ENCODE data around the gene ECHDC3. TPM values are rescaled to one million over a fixed set of nuclear protein-coding genes. Genes with fewer than 3 reads are reported as not detected.

The ECHDC3 gene
- total RNA-seq, 1 donor from 2014 or later: 4.0 TPM

DNA sequence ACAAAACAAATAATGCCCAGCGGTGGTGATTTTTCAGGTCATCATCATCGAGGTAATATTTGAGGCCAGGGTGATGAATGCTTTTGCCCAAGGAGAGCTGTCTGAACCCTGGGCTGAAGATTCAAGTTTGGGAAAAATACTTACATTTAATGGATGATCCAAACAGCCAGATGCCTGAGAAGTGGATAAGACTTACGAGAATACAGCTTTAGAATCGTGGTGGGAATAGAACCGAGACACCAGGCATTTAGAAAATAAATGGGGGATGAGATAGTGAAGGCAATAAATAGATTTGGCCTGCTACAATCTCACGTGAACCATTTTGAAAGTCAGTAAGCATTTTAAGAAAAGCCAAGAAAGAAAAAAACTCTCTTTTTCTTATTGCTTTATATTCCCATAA, 68.8 kb downstream of the ECHDC3 start:
- no peak overlapping the region for H3K4me3 Mint-ChIP-seq

DNA sequence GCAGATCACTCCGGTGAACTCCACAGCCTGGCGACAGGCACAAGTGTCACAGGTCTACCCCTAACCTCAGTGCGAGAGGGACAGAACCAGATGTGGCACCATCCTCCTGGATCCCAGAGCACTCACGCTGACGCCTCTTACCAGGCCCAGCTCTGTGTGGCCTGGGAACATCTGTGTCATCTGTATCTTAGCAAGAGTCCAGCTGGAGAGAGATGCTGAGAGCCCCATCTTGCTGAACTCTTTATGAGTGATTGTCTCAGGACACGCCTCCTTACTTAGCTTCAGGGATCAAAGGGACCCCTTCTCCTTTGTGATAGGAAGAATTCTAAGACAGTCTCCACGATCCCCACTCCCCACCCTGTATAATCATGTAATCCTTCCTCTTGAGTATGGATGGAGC, 71.0 kb downstream of the ECHDC3 start:
- no peak for DNase-seq (ENCODE audit: extremely low spot score, unreplicated experiment)
- Mint-ChIP-seq H3K27me3 (no peaks in the 10 kb centered on the region), H3K4me3 (no peak overlapping the region), H3K9me3 (no peaks in the 10 kb centered on the region), H3K27ac (no peak overlapping the region), H3K36me3 (no peaks in the 10 kb centered on the region), H3K4me1 (ENCODE audit: unreplicated experiment) (peaks cover 9% of the 10 kb centered on the region)
- TF ChIP-seq, protein P1, sequence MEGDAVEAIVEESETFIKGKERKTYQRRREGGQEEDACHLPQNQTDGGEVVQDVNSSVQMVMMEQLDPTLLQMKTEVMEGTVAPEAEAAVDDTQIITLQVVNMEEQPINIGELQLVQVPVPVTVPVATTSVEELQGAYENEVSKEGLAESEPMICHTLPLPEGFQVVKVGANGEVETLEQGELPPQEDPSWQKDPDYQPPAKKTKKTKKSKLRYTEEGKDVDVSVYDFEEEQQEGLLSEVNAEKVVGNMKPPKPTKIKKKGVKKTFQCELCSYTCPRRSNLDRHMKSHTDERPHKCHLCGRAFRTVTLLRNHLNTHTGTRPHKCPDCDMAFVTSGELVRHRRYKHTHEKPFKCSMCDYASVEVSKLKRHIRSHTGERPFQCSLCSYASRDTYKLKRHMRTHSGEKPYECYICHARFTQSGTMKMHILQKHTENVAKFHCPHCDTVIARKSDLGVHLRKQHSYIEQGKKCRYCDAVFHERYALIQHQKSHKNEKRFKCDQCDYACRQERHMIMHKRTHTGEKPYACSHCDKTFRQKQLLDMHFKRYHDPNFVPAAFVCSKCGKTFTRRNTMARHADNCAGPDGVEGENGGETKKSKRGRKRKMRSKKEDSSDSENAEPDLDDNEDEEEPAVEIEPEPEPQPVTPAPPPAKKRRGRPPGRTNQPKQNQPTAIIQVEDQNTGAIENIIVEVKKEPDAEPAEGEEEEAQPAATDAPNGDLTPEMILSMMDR (conservative IDR thresholded peaks at IDR 0.05): no peak

More for the DNA sequence above, 68.8 kb downstream of the ECHDC3 start:
- TF ChIP-seq, protein P1 (conservative IDR thresholded peaks at IDR 0.05): no peak
- peak overlapping the region; percentile 87 for H3K27ac Mint-ChIP-seq
- no peak for DNase-seq (ENCODE audit: extremely low spot score, unreplicated experiment)
- H3K36me3 Mint-ChIP-seq: no peaks in the 10 kb centered on the region
- peaks cover 9% of the 10 kb centered on the region for H3K4me1 Mint-ChIP-seq (ENCODE audit: unreplicated experiment)
- H3K9me3 Mint-ChIP-seq: no peaks in the 10 kb centered on the region
- no peaks in the 10 kb centered on the region for H3K27me3 Mint-ChIP-seq

Other genes with a start within 250 kb of the ECHDC3 start
- 29.6 and 33.3 TPM in 2 replicates for gene USP6NL, start 130.7 kb upstream of the ECHDC3 start, total RNA-seq (ENCODE audit: low replicate concordance)
- gene PROSER2, start 81.0 kb downstream of the ECHDC3 start, total RNA-seq (ENCODE audit: low replicate concordance): 6.7 and 12.6 TPM in 2 replicates

Data from type B pancreatic cell (in vitro differentiated cells).